Fibroblast of peridontal ligament (primary cell): ENCODE data around the gene CACFD1.

ENCODE experiments used
- DNase-seq: peaks from one replicate; pipeline ENCODE4 v3.0.0-alpha.2; 2010; ENCODE audit errors: extremely low read depth

Gene CACFD1

DNA sequence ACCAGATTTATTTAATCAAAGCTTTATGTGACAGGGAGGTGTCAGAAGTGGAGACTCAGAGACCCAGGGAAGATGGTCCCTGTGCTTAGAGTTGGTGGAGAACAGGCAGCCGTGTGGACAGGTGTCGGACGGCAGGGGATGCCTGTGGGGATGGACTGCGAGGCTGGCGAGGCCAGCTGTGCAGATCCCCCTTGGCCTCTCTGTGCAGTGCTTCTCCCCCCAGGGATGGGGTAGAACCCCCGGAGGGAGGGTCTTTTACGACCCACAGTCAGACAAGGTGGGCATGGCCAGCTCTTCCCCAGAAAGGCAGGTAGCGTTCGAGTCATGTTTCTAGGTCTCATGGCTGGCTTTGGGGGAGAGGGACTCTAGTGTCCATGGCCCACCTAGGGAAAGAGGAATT, 23.8 kb downstream of the CACFD1 start:
- DNase-seq = no peak

DNA sequence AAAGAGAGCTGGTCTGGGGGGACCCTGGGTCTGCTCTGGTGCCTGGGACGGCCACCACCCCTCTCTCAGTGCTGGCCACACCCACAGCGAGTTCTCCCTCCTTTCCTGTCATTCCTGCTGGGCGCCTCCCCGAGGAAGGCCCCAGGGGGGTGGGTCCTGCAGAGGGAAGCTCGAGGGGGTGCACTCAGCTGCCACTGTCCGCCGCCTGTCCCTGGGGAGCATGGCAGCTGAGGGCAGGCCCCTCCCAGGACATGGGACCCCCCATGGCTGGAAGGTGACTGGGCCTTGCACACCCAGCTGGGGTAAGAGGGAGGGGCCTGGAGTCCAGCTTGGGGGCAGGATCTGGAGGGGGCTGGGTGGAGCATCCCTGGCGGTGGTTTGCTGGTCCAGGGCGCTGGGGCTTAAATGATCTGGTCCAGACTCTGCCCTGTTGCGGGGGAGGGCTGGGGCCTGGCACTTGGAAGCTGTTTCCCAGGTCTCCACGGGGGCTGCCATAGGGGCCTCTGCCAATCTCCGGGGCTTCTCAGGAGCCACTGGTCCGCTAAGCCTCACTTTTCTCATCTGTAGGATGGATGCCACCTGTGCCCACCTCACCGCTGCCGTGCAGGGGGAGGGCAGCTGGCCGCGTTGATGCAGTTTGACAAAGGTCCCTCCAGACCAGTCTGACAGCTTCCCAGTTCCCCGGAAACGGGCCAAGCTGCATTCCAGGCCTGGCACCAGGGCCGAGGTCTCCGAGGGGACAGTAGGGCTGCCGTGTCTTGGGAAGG, 25.1 kb downstream of the CACFD1 start:
- no peak for DNase-seq

DNA sequence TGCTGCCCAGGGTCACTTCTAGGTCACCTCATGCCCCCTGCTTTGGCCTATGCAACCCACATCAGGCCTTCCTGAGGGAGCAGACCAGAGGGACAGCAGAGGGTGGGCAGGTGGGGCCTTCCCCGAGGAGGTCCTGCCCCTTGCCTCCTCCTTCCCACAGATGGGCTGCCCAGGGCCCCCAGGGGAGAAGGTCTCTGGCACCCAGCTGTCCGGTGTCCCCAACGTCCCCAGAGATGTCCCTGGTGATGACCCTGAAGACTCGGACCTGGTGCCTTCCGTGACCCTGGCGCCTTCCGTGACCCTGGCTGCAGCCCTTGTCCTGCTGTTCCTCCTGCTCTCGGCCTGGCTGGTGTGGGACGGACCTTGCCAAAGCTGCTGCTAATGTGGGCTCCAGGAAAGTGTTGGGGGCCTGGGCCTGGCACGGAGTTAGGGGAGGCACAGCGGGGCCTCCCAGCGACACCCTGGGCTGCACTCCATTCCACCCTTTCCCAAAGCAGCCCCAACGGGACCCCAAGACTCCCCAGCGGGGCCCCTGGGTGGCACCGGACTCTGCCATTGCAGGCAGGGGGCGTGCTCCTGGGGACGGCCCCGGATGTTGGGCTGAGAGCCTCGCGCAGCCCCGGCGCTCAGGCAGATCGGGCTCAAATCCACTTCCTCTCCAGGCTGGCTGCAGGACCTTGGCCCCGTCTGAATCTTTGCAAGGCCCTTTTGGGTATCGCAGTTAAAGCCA, 25.9 kb downstream of the CACFD1 start:
- no peak for DNase-seq

DNA sequence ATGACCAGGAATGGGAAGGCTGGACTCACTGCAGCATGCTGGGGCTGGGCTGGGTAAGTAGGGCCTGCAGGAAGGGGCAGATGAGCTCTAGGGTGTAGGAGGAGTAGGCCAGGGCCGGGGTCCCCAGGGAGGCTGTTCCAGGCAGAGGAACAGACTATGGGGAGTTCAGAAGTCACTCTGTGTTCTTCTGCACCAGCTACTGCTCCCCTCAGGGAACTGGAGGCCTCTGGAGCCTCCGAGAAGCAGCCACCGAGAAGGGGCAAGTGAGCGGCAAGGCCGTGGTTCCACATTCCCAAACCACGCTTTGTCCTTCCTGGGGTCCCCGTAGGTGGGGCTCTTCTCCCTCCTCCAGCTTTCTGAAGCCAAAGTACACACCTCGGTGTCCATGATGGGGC, 27.6 kb downstream of the CACFD1 start:
- no peak for DNase-seq

DNA sequence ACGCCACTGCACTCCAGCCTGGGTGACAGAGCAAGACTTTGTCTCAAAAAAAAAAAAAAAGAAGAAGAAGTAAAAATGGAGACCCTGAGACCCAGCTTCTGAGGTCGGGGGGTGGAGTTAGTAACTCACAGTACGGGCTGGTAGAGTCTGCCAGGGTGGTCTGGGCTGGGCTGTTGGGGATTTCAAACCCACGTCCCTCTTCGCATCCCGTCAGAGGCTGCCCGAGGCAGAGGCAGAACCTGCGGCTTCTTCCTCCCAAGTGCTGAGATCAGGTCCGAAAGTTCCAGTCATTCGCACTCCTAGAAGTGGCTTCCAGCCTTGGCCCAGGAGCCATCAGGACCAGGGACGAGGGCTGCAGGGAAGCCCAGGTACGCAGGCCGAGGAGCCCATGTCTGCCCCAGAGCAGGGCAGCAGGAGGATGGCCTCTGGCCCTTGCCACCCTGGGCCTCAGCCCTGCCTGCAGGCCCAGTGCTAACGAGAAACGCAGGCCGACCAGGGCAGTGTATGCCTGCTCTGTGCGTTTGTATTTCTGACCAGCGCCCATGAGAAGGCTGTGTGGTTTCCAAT, 29.0 kb downstream of the CACFD1 start:
- no peak for DNase-seq

DNA sequence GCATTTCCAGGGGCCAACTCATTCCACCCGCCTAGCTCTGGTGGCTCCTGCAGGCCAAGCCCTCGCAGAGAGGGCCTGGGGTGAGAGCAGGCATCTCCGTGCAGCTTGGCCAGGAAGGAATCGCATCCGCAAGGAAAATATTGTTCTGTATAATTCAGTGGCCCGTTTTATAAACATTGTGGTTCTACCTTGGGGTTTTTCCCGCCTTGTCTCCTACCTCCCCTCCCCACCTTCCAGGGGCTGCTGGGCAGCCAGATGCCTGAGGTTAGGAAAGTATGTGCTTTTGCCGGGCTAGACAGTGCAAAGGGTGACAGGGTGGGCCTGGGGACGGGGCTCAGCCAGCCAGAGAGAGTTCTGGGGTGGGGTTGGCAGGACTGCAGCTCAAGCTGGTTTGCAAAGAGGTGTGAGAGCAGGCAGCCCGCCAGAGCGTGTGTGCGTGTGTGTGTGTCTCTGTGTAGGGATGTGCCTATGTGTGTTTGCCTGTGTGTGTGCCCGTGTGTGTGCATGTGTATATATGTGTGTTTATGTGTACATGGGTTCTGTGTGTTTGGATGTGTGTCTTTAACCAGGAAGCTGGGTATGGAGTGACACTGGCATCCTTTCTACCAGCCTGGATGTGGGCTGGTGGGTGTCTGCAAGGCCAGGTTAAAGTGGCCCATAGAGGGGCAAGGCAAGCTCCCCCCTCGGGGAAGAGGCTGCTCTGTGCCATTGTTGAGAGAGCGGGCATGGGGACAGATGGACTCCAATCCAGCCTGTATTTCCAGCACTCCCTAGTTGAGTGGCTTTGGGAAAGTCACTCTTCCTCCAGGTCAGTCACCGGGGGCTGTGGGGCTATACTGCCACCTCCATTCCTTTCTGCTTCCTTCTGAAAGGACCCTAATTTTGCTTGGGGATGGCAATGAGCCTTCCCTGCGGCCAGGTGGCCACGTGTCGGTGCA, 29.7 kb downstream of the CACFD1 start:
- no peak for DNase-seq

DNA sequence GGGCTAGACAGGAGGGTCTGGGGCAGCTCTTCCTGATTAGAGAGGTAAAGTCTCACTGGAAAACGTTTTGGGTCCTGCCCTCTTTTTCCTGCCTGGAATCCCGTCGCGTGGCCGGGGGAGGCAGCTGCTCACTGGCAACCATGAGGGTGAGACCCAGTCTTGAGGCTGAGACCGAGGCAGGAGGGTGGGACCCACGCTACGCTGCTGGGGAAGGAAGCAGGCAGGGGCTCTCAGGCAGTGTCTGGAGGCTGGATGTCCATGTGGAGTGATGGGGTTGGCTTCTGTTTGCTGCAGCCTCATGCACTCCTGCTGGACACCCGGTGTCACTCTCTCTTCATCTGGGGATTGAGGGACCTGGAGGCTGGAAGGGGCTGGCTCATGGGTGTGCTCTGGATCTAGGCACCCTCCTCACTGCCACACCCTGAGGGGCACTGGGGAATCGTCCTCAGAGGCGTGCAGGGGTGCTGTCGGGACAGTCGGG, 30.5 kb downstream of the CACFD1 start:
- no peak for DNase-seq

DNA sequence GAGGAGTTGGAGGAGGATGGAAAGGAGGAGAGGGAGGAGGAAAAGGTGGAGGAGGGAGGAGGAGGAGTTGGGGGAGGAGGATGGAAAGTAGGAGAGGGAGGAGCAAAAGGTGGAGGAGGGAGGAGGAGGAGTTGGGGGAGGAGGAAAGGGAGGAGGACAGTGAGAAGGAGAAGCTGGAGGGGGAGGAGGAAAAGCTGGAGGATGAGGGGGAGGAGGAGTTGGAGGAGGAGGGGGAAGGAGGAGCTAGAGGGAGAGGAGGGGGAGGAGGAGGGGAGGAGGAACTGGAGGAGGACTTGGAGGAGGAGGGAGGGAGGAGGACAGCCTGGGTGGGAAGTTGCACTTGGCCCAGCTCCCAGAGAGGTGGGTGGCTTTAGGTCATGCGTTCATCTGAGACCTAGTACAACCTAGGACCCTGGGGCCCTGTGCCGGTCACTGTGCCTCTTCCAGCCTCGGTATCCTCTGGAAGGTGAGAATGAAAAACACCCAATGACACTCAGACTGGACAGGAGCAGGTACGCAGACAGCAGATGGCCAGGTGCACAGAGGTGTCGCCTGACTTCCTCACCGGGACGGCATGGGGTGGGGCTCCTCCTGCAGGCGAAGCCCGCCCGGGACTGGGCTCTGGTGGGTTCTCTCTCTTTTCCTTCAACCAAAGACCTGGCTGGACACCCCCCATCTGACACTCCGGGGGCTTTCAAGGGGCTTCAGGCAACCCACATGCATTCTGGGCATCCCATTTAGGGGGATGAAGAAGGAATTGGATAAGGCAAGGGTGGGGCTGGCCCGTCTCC, 31.3 kb downstream of the CACFD1 start:
- no peak for DNase-seq

DNA sequence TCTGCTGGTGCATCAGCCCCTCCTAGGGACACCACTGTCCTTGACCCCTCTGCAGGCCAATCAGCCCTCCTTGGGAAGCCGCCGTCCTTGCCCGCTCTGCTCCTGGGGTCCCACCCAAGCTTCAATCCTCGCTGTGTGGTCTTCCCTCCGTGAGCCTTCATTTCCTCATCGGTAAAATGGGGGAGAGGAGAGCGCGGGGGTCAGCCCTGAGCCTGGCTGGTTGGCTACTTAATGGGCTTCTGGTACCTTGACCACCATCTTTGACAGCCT, 31.8 kb downstream of the CACFD1 start:
- no peak for DNase-seq

DNA sequence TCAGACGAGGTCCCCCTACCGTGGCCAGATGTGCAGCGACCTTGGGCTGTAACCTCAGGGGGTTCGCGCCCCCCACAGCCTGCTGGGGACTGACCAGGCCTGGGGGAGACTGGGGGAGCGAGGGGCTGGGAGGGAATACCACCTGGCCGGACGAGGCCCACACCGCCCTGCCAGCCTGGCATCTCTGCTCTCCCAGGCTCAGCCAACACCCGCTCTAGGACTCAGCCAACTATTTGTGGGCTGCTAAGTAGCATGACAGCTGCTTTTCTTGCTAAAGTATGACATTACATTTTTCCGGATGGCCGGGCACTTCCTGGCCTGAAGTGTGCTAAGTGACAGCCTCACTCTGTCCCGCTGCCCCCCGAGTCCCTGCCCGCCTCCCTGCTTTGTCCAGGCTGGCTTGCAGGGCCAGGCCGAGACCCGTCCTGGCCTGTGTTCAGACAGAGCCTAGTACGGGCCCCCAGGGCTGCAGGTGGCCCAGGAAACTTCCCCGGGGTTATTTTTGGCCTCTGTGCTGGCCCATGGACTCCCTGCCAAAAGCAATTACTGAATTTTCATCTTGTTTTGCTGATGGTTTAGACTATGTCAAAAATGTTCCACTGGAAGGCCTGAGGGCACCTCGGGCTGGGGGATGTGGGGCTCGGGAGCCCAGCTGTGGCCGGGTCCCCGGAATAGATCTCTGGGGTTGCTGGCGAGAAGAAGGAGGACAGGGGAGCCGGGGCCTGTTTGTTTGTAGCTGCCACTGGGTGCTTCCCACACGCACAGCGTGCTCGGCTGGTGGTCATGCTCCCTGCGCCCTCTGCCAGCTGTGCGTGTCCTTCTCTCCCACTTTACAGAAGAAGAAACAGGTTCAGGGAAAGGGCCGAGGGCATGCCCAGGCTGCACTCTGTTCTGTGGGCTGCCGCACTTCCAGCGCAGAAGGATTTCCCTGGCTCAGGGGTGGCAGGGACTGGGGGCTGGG, 32.6 kb downstream of the CACFD1 start:
- peak; percentile 36 for DNase-seq

DNA sequence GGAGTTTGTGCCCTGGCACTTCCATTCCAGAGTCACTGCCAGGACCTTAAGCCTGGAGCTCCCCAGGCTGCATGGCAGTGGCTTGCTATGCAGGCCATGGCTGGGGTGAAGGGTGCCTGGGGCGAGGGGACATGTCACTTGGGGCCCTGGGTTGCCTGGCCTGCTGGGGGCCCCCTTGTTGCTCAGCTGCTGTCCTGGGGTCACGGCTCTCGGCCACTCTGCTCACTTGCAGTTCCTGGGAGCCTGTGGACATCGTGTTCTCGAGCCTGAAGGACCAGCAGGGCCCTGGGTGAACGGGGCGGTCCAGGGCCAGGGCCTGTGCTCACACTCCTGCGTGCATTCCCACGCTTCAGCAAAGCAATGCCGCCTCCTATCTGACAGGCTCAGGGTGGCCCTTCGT, 33.6 kb downstream of the CACFD1 start:
- DNase-seq = no peak

DNA sequence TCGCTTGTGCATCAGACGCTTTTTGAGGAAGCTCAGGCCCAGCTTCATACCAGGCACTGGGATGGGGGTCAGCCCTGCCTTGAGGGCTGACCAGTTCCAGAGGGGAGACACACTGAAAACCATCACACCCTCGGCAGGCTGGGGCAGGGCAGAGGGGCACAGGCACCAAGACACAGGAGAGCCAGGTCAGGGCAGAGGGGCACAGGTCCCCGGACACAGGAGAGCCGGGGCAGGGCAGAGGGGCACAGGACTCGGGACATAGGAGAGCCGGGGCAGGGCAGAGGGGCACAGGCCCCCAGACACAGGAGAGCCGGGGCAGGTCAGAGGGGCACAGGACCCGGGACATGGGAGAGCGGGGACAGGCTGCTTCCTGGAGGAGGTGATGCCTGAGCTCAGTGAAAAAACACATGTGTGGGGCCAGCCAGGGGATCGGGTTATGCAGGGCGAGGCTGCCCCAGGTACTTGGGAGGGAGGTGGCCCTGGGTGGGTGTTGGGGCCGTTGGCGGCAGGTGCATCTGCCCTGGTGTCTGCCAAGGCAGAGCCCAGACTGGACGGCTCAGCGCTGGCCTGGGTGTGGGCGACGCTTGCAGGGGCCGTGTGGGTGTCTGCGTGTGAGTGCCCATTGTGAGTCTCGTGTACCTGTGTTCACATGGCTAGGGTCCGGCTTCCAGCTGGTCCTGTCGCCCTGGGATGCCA, 34.2 kb downstream of the CACFD1 start:
- DNase-seq = no peak

DNA sequence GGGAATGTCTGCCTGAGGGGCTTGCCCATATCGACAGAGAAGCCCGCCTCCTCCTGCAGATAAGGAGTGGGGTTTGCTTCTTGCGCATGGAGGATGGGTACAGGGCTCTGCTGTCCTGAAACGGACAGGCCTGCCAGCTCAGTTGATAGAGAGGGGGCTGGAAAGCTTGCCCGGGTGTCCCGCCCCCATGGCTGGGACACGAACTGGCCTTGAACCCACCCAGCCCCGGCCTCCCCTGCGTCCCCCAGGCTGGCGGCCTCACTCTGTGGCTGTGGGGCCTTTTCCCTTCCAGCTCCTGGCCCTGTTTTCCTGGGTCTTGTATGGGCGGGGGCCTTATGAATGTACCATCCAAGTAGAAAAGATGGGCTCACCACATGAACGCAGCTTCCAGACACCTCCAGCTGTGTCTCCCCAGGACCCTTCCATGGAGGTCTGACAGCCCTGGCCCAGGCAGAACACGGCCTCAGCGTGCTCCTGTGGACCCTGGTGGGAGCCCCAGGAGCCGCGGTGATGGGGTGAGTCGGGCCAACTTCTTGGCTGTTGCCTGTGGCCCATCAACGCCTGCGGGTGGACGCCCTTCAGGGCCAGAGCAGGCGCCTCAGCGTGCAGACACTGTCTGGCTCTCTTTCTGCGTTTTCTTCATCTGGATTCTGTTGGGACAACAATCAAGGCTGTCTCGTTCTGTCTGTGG, 35.0 kb downstream of the CACFD1 start:
- no peak for DNase-seq

DNA sequence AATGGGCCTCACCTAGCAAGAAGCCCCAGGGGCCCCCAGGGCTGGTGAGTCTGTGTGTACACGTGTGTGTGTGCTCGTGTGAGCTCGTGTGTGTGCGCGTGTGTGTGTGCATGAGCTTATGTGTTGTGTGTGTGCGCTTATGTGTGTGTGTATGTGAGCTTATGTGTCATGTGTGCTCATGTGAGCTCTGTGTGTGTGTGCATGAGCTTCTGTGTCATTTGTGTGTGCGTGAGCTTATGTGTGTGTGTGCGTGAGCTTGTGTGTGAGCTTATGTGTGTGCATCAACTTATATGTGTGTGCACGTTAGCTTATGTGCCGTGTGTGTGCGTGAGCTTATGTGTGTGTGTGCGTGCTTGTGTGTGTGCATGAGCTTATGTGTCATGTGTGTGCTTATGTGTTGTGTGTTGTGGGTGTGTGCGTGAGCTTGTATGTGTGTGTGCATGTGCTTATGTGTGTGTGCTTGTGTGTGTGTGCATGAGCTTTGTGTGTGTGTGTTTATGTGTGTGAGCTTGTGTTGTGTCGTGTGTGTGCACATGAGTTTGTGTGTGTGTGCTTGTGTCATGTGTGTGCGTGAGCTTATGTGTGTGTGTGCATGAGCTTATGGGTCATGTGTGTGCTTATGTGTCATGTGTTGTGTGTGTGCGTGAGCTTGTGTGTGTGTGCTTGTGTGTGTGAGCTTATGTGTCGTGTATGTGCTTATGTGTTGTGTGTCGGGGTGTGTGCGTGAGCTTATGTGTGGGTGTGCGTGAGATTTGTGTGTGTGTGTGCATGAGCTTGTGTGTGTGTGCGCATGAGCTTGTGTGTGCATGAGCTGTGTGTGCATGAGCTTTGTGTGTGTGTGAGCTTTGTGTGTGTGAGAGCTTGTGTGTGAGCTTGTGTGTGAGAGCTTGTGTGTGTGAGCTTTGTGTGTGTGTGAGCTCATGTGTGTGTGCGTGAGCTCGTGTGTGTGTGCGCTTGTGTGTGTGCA, 35.8 kb downstream of the CACFD1 start:
- no peak for DNase-seq

DNA sequence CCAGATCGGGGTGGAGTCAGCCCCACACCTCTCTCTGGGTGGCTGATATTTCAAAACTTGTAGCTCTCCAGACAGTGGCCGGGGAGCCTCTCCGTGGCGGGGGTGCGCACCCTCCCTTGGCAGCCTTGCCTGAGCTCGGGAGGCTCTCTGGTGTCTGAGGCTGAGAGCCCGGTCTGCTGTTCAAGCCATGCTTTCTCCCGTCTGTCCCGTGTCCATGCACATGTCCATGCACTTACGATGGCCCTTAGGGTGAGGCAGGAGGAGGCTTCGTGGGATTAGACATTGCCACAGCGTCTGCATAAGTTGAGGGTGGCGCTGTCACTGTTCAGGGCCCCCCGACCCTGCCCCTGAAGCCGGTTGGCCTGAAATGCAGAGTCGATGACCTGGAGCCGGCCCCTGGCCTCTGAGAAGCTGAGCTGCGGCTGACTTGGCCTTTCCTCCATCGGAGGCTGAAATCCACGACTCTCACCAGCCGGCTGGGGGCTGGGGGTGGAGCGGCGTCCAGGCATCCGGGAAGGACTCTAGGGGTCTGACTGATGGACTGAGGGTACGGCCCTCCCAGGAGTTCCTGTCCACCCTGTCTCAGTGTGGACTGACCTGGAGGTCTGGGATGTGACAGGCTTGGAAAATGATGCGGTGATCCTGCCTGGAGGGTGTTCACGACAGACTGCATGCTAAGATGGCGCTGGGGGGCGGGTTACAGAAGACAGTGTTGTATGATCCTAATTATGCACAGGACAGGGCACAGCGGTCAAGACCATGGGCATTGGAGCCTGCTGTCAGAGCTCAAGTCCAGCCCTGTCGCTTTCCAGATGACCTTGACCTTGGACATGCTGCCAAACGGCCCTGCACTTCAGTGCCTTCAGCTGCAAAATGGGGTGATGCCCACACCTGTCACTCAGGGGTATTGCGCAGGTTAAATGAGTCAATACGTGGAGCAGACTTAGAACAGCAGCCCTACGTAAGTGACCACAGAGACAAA, 37.4 kb downstream of the CACFD1 start:
- no peak for DNase-seq

DNA sequence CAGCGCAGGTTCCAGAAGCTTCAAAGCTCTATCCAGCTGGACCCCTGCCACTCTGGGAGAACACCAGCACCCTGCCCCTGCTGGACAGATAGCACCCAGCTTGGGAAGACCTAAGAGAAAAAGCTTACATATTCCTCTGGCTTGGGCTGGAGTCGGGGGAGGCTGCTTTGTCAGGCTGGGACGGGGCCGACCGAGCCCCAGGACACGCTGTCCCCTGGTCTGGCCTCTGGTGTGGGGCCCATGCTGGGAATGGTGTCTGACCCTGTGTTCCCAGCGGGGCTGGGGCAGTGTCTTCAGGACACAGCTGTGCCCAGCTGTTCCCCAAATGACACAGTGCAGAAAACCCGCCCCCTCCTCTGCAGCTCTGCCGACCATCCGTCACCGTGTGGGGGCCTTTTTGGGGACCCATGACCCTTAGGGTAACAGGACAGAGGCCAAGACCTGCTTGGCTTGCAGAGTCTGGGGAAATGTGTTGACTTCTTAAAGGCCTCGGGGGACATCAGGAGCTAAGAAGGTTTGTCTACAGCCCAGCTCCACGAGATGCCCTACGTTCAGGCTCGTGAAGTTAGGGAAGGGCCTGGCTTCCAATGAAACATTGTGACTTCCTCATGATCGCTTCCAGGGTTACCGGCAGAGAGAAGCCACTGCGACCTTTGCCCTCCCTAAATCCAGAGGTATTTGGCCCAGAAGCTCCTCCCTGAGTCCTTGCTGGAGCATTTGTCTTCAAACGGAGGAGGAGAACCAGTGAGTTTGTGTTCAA, 39.5 kb downstream of the CACFD1 start:
- DNase-seq = no peak
